GM08714 (cell line): ENCODE data around the gene PIP5K1B.

Experiments used
- H3K4me3 ChIP-seq: fragments of 200-500 bp; sonication (Bioruptor generic); 2 replicates; pipeline ENCODE4 v1.5.1; 2014; ENCODE audit warnings: mild to moderate bottlenecking, low read length, inconsistent platforms
- ZNF274 ChIP-seq: IDR thresholded peaks from 2 replicates; pipeline ENCODE4 v1.6.1; 2012; ENCODE audit warnings: mild to moderate bottlenecking, low read depth, low read length

The PIP5K1B gene

GRCh38 chr9:68717552-68718443, 12.8 kb downstream of the PIP5K1B start:
- no peak for TF ChIP-seq ZNF274
- H3K4me3 ChIP-seq: no peak overlapping the region

- TF ChIP-seq ZNF274: no peak
- no peak overlapping the region for H3K4me3 ChIP-seq
Measured at GRCh38 chr9:68719847-68720246, 14.8 kb downstream of the PIP5K1B start.

GRCh38 chr9:68720656-68721313, 15.7 kb downstream of the PIP5K1B start:
- no peak for TF ChIP-seq ZNF274
- no peak overlapping the region for H3K4me3 ChIP-seq

GRCh38 chr9:68721666-68722330, 16.8 kb downstream of the PIP5K1B start:
- no peak for TF ChIP-seq ZNF274
- H3K4me3 ChIP-seq: no peak overlapping the region

GRCh38 chr9:68725070-68725469, 20.0 kb downstream of the PIP5K1B start:
- H3K4me3 ChIP-seq: no peak overlapping the region
- no peak for TF ChIP-seq ZNF274

- no peak overlapping the region for H3K4me3 ChIP-seq
- TF ChIP-seq ZNF274: no peak
Measured at GRCh38 chr9:68726489-68726888, 21.4 kb downstream of the PIP5K1B start.

GRCh38 chr9:68727636-68728035, 22.6 kb downstream of the PIP5K1B start:
- no peak overlapping the region for H3K4me3 ChIP-seq
- no peak for TF ChIP-seq ZNF274

GRCh38 chr9:68728731-68729130, 23.7 kb downstream of the PIP5K1B start:
- TF ChIP-seq ZNF274: no peak

GRCh38 chr9:68730570-68731235, 25.7 kb downstream of the PIP5K1B start:
- TF ChIP-seq ZNF274: no peak
- H3K4me3 ChIP-seq: no peak overlapping the region

More at GRCh38 chr9:68728731-68729130, 23.7 kb downstream of the PIP5K1B start:
- no peak overlapping the region for H3K4me3 ChIP-seq

GRCh38 chr9:68731857-68732256, 26.8 kb downstream of the PIP5K1B start:
- no peak for TF ChIP-seq ZNF274
- no peak overlapping the region for H3K4me3 ChIP-seq

GRCh38 chr9:68732405-68733020, 27.5 kb downstream of the PIP5K1B start:
- no peak for TF ChIP-seq ZNF274
- no peak overlapping the region for H3K4me3 ChIP-seq

GRCh38 chr9:68733021-68733405, 28.0 kb downstream of the PIP5K1B start:
- no peak for TF ChIP-seq ZNF274
- no peak overlapping the region for H3K4me3 ChIP-seq

GRCh38 chr9:68738358-68738757, 33.3 kb downstream of the PIP5K1B start:
- TF ChIP-seq ZNF274: no peak
- no peak overlapping the region for H3K4me3 ChIP-seq
